ENCODE data around the gene CAMTA1.
A peak's percentile ranks its signal among the peaks of the same experiment; 100 is the strongest.
"Not testable (repeated sequence)": the region's sequence is repeated elsewhere in the genome, so short reads cannot be mapped to it uniquely, and the experiment has no call there.

CAMTA1 gene

GRCh38 chr1:7703321-7704213 is 918.3 kb downstream of the CAMTA1 start:
- ChIA-PET CTCF (no interaction called here), POLR2A (interaction anchor here (1.0 to 1.9 kb wide), 13 partner anchors 8 to 48 kb away, joined by 3 to 13 read pairs (median 6); no protein-coding TSS in a partner anchor)
- no peak for TF ChIP-seq ELF4 (IDR thresholded peaks at IDR 0.05)
- TF ChIP-seq LEF1 (IDR thresholded peaks at IDR 0.05; ENCODE audit: borderline replicate concordance): no peak
- no peak for TF ChIP-seq SP1 (IDR thresholded peaks at IDR 0.05)
- no peak for TF ChIP-seq NFRKB (IDR thresholded peaks at IDR 0.05)
- no peak for TF ChIP-seq FOXA1 (IDR thresholded peaks at IDR 0.05)
- no peak for TF ChIP-seq ZNF384 (IDR thresholded peaks at IDR 0.05)
- TF ChIP-seq SUZ12 (IDR thresholded peaks at IDR 0.05): no peak
- TF ChIP-seq FOXM1 (IDR thresholded peaks at IDR 0.05; ENCODE audit: borderline replicate concordance): no peak
- TF ChIP-seq TARDBP (IDR thresholded peaks at IDR 0.05): no peak
- no peak for TF ChIP-seq PKNOX1 (IDR thresholded peaks at IDR 0.05)
- TF ChIP-seq FOXK2 (IDR thresholded peaks at IDR 0.05): no peak
- TF ChIP-seq ARNT (IDR thresholded peaks at IDR 0.05): no peak
- no peak for TF ChIP-seq HDGF (IDR thresholded peaks at IDR 0.05; ENCODE audit: borderline replicate concordance)
- TF ChIP-seq L3MBTL2 (conservative IDR thresholded peaks at IDR 0.05): no peak
- DNase-seq (ENCODE audit: extremely low spot score): peak; percentile 51

- DNase-seq (ENCODE audit: extremely low spot score): peak; percentile 99
- TF ChIP-seq ZNF384 (IDR thresholded peaks at IDR 0.05) (no peak), BHLHE40 (IDR thresholded peaks at IDR 0.05; ENCODE audit: borderline replicate concordance) (no peak)
- POLR2A ChIA-PET: interaction anchor here (0.8 to 1.9 kb wide), 15 partner anchors 9 to 236 kb away, joined by 3 to 13 read pairs (median 5); partner anchors contain the start of gene TNFRSF9
- CTCF ChIA-PET: interaction anchor here (0.6 kb wide), 2 partner anchors 718 to 1117 kb away, joined by 3 read pairs; no protein-coding TSS in a partner anchor
Measured at GRCh38 chr1:7704214-7705047, 919.2 kb downstream of the CAMTA1 start.

- CTCF ChIA-PET: interaction anchor here (0.6 kb wide), 1 partner anchor 718 kb away, joined by 3 read pairs; no protein-coding TSS in a partner anchor
- no peak for DNase-seq (ENCODE audit: extremely low spot score)
- TF ChIP-seq NFRKB (IDR thresholded peaks at IDR 0.05) (no peak), FOXA1 (IDR thresholded peaks at IDR 0.05) (no peak), LEF1 (IDR thresholded peaks at IDR 0.05; ENCODE audit: borderline replicate concordance) (peak; percentile 45; the same call in 1 of the 2 replicates), FOXK2 (IDR thresholded peaks at IDR 0.05) (no peak), TARDBP (IDR thresholded peaks at IDR 0.05) (peak; percentile 100), SP1 (IDR thresholded peaks at IDR 0.05) (no peak), ELF4 (IDR thresholded peaks at IDR 0.05) (no peak)
- POLR2A ChIA-PET: interaction anchor here (0.8 to 1.9 kb wide), 15 partner anchors 9 to 235 kb away, joined by 3 to 13 read pairs (median 5); partner anchors contain the start of gene TNFRSF9
Measured at GRCh38 chr1:7705048-7705907, 920.0 kb downstream of the CAMTA1 start.

GRCh38 chr1:7705908-7706216 is 920.6 kb downstream of the CAMTA1 start:
- ChIA-PET POLR2A (interaction anchor here (1.3 kb wide), 1 partner anchor 35 kb away, joined by 3 read pairs; no protein-coding TSS in a partner anchor), CTCF (no interaction called here)
- TF ChIP-seq L3MBTL2 (conservative IDR thresholded peaks at IDR 0.05) (no peak), TARDBP (IDR thresholded peaks at IDR 0.05) (no peak), ZNF384 (IDR thresholded peaks at IDR 0.05) (no peak)
- no peak for DNase-seq (ENCODE audit: extremely low spot score)

- no peak for TF ChIP-seq ARNT (IDR thresholded peaks at IDR 0.05)
- no peak for TF ChIP-seq CTBP1 (IDR thresholded peaks at IDR 0.05; ENCODE audit: borderline replicate concordance)
- no peak for TF ChIP-seq ELF4 (IDR thresholded peaks at IDR 0.05)
- TF ChIP-seq FOXM1 (IDR thresholded peaks at IDR 0.05; ENCODE audit: borderline replicate concordance): no peak
- no peak for TF ChIP-seq HDGF (IDR thresholded peaks at IDR 0.05; ENCODE audit: borderline replicate concordance)
- TF ChIP-seq NFRKB (IDR thresholded peaks at IDR 0.05): no peak
- no peak for TF ChIP-seq BHLHE40 (IDR thresholded peaks at IDR 0.05; ENCODE audit: borderline replicate concordance)
- no peak for TF ChIP-seq TARDBP (IDR thresholded peaks at IDR 0.05)
- TF ChIP-seq SP1 (IDR thresholded peaks at IDR 0.05): no peak
- no peak for TF ChIP-seq LEF1 (IDR thresholded peaks at IDR 0.05; ENCODE audit: borderline replicate concordance)
- no peak for TF ChIP-seq SUZ12 (IDR thresholded peaks at IDR 0.05)
- no peak for TF ChIP-seq FOXA1 (IDR thresholded peaks at IDR 0.05)
- POLR2A ChIA-PET: no interaction called here
- no peak for DNase-seq (ENCODE audit: extremely low spot score)
- CTCF ChIA-PET: interaction anchor here (0.6 kb wide), 1 partner anchor 34 kb away, joined by 3 read pairs; no protein-coding TSS in a partner anchor
Measured at GRCh38 chr1:7707527-7707926, 922.3 kb downstream of the CAMTA1 start.

- POLR2A ChIA-PET: interaction anchor here (0.7 kb wide), 1 partner anchor 279 kb away, joined by 3 read pairs; no protein-coding TSS in a partner anchor
- CTCF ChIA-PET: interaction anchor here (0.6 kb wide), 1 partner anchor 43 kb away, joined by 6 read pairs; no protein-coding TSS in a partner anchor
Measured at GRCh38 chr1:7708065-7708464, 922.8 kb downstream of the CAMTA1 start.

GRCh38 chr1:7710859-7711258 is 925.6 kb downstream of the CAMTA1 start:
- no peak for DNase-seq (ENCODE audit: extremely low spot score)
- TF ChIP-seq PKNOX1 (IDR thresholded peaks at IDR 0.05) (no peak), NFRKB (IDR thresholded peaks at IDR 0.05) (no peak), SP1 (IDR thresholded peaks at IDR 0.05) (no peak), SUZ12 (IDR thresholded peaks at IDR 0.05) (no peak), LEF1 (IDR thresholded peaks at IDR 0.05; ENCODE audit: borderline replicate concordance) (no peak), ZNF384 (IDR thresholded peaks at IDR 0.05) (no peak), ARNT (IDR thresholded peaks at IDR 0.05) (no peak), FOXA1 (IDR thresholded peaks at IDR 0.05) (no peak), HDGF (IDR thresholded peaks at IDR 0.05; ENCODE audit: borderline replicate concordance) (no peak), ELF4 (IDR thresholded peaks at IDR 0.05) (no peak), FOXM1 (IDR thresholded peaks at IDR 0.05; ENCODE audit: borderline replicate concordance) (no peak), TARDBP (IDR thresholded peaks at IDR 0.05) (no peak), FOXK2 (IDR thresholded peaks at IDR 0.05) (no peak), CTBP1 (IDR thresholded peaks at IDR 0.05; ENCODE audit: borderline replicate concordance) (no peak), BHLHE40 (IDR thresholded peaks at IDR 0.05; ENCODE audit: borderline replicate concordance) (no peak), L3MBTL2 (conservative IDR thresholded peaks at IDR 0.05) (no peak)
- ChIA-PET CTCF (no interaction called here), POLR2A (no interaction called here)

More at GRCh38 chr1:7708065-7708464, 922.8 kb downstream of the CAMTA1 start:
- not testable (repeated sequence) for DNase-seq (ENCODE audit: extremely low spot score)
